Spleen (tissue), 11 donors: ENCODE results near the gene PTGES. TPM values are rescaled to one million over a fixed set of nuclear protein-coding genes. Genes with fewer than 3 reads are reported as not detected.

Experiments
- DNase-seq: peaks from one replicate; pipeline ENCODE4 v3.0.0-alpha.2; 2020
- H3K27ac ChIP-seq, 8 donors: fragments of 200-600 bp; sonication (generic) in 7 of 8; 1 replicate in 4 of 8; 2 replicates in 4 of 8; pipeline versions ENCODE4 v1.5.0 to v1.8.0; 2016 to 2021; ENCODE audit warnings: inconsistent platforms in 4 of 8, mild to moderate bottlenecking in 4 of 8, moderate library complexity in 1 of 8
- H3K27me3 ChIP-seq, 7 donors: fragments of 200-600 bp; sonication (generic) in 6 of 7; replicated peaks in 1 of 7; 1 replicate in 4 of 7; 2 replicates in 3 of 7; pipeline versions ENCODE4 v1.5.0 to v1.8.0; 2016 to 2021; ENCODE audit warnings: inconsistent platforms in 3 of 7, mild to moderate bottlenecking in 1 of 7
- H3K36me3 ChIP-seq, 6 donors: fragments of 200-600 bp; sonication (generic) in 5 of 6; 1 replicate in 4 of 6; 2 replicates in 2 of 6; pipeline versions ENCODE4 v1.5.0 to v1.8.0; 2016 to 2021; ENCODE audit warnings: inconsistent platforms in 2 of 6
- H3K4me1 ChIP-seq, 6 donors: fragments of 200-600 bp; sonication (generic) in 5 of 6; 1 replicate in 3 of 6; 2 replicates in 3 of 6; pipeline versions ENCODE4 v1.5.0 to v1.8.0; 2016 to 2021; ENCODE audit warnings: inconsistent platforms in 3 of 6
- H3K4me3 ChIP-seq, 8 donors: fragments of 200-600 bp; sonication (generic) in 7 of 8; 1 replicate in 4 of 8; 2 replicates in 4 of 8; pipeline versions ENCODE4 v1.5.0 to v1.8.0; 2016 to 2021; ENCODE audit warnings: inconsistent platforms in 4 of 8, mild to moderate bottlenecking in 4 of 8, moderate library complexity in 2 of 8
- H3K9me3 ChIP-seq, 8 donors: fragments of 200-600 bp; sonication (generic) in 7 of 8; 1 replicate in 4 of 8; 2 replicates in 4 of 8; pipeline versions ENCODE4 v1.5.0 to v1.8.0; 2016 to 2021; ENCODE audit warnings: inconsistent platforms in 4 of 8
- CTCF ChIP-seq, 11 experiments: fragments of 200-600 bp in 7 of 11; fragments of 450-650 bp in 4 of 11; sonication (generic) in 4 of 11; IDR thresholded peaks in 8 of 11; conservative IDR thresholded peaks in 3 of 11; 1 replicate in 7 of 11; 2 replicates in 4 of 11; pipeline versions ENCODE4 v1.4.0 to v1.8.0; 2016 to 2021; ENCODE audit warnings: antibody characterized with exemption in 11 of 11, inconsistent platforms in 4 of 11, mild to moderate bottlenecking in 1 of 11
- POLR2A ChIP-seq, 3 donors: fragments of 450-650 bp; IDR thresholded peaks; one replicate each; pipeline ENCODE4 v1.5.1; 2017; ENCODE audit warnings: antibody characterized with exemption in 3 of 3, mild to moderate bottlenecking in 1 of 3
- POLR2AphosphoS5 ChIP-seq, 3 donors: sonication (generic); formaldehyde crosslinking; IDR thresholded peaks; one replicate each; pipeline ENCODE4 v1.5.1; 2017; ENCODE audit warnings: antibody characterized with exemption in 3 of 3
- WGBS, 5 donors: extraction: QIAGEN DNeasy Blood & Tissue Kit in 3 of 5; methylation state at CpG; one replicate each; pipeline versions ENCODE4 v1.1.5 to v1.1.7; 2013 to 2018; 5-methylcytosine and 5-hydroxymethylcytosine counted together
- intact Hi-C: fragments of 100-400 bp; cut with DNase I; formaldehyde crosslinking; loops from one replicate; pipeline ENCODE4 v1.15.0; 2023; ENCODE audit warnings: low total_unique reads
- polyA plus RNA-seq, 3 donors: library from polyadenylated mRNA; stranded (reverse); fragments of 200-250 nt; gene quantifications; one replicate each; pipeline ENCODE4 v1.2.1, GENCODE V29; 2013
- total RNA-seq, 7 donors: library from RNA; depleted of rRNA in 3 of 7; stranded (reverse); fragments of >200 nt in 3 of 7; fragmentation: NEBNext Ultra II Directional in 4 of 7; extraction: Animal tissue kit (Norgen Biotek cat#: 25700) in 4 of 7; gene quantifications; one replicate each; pipeline versions ENCODE4 v1.1.0 to v1.2.1, GENCODE V29; 2016 to 2021
- donor health status: healthy with polysubstance abuse.
- donor health status: DM: no; HTN: no; CAD: no; lungs with moderate emphysema.
- donor health status: DM: no; HTN: no; CAD: no.
- donor health status: Bipolar disorder and iron deficiency.
- donor health status: healthy.
- donor health status: DM: no; HTN: no; CAD: no.
- donor health status: DM: yes; HTN: yes; CAD: no.

The PTGES gene
- total and polyA plus RNA-seq, 10 donors: 1.4 to 7.2 (median 2.8) TPM

DNA sequence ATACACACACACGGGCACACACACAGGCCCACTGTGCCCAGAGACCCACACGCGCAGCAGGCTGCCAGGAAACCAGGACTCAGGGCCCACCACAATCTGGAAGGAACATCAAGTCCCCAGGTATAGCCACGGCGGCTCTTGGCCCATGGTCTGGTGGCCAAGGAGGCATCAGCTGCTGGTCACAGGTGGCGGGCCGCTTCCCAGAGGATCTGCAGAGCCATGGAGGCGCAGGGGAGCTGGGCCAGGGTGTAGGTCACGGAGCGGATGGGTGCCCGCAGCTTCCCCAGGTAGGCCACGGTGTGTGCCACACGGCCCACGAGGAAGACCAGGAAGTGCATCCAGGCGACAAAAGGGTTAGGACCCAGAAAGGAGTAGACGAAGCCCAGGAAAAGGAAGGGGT lies 13.4 kb downstream of the PTGES start:
- TF ChIP-seq POLR2AphosphoS5 (IDR thresholded peaks at IDR 0.05) (no peak), POLR2A (IDR thresholded peaks at IDR 0.05) (no peak), CTCF (IDR thresholded peaks at IDR 0.05 in 8 of 11, conservative IDR thresholded peaks at IDR 0.05 in 3 of 11) (no peak)
- Histone ChIP-seq H3K36me3 (no peaks in the 10 kb centered on the region), H3K4me1 (peaks cover 0 to 18% (median 12%) of the 10 kb centered on the region in 6 donors), H3K9me3 (no peaks in the 10 kb centered on the region), H3K27me3 (peaks cover 0 to 22% (median 0%) of the 10 kb centered on the region in 7 donors), H3K4me3 (no peak overlapping the region), H3K27ac (no peak overlapping the region)
- DNase-seq: no peak
- WGBS, 5 donors: 89 to 98% (median 95%) methylated on average over 14 to 16 of the region's 16 CpGs
- intact Hi-C loops: loop anchor here (2.0 kb wide), 1 partner anchor 43 kb away; no protein-coding TSS in a partner anchor

GRCh38 chr9:129737479-129738274 lies 15.2 kb downstream of the PTGES start:
- Histone ChIP-seq H3K4me3 (peak overlapping the region; percentile 44 to 78 (median 56)), H3K4me1 (peaks cover 0 to 18% (median 12%) of the 10 kb centered on the region in 6 donors), H3K27me3 (peaks cover 0 to 22% (median 0%) of the 10 kb centered on the region in 7 donors), H3K36me3 (no peaks in the 10 kb centered on the region), H3K9me3 (no peaks in the 10 kb centered on the region), H3K27ac (peak overlapping the region in 7 of 8 donors; percentile 61 to 84 (median 74))
- peak; percentile 84 to 99 (median 97) for TF ChIP-seq CTCF (IDR thresholded peaks at IDR 0.05 in 8 of 11, conservative IDR thresholded peaks at IDR 0.05 in 3 of 11)
- no peak for TF ChIP-seq POLR2A (IDR thresholded peaks at IDR 0.05)
- TF ChIP-seq POLR2AphosphoS5 (IDR thresholded peaks at IDR 0.05): peak; percentile 34 to 66 (median 52)
- intact Hi-C loops: loop anchor here (2.0 kb wide), 1 partner anchor 45 kb away; no protein-coding TSS in a partner anchor
- DNase-seq: peak; percentile 94
- 3 to 6% (median 5%) methylated on average over 17 to 48 of the region's 48 CpGs for WGBS, 5 donors

DNA sequence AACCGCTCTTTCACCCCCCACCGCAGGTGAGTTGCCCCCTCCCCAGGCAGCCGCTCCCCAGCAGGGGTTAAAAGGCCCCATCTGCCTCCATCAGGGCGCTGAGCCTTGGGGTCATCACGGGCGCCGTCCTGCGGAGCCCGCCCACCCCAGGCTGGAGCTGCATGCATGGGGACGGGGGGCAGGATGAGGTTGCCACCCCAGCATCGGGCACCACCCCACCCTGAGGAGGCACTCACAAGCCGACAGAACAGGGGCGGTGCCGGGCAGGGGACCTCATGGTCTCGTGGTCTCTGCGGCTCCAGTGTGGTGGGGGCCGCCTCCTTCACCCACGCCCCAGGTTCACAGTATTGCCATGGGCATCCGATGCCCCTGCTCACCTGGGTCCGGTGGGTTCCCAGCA lies 16.5 kb downstream of the PTGES start:
- H3K4me3 ChIP-seq: no peak overlapping the region
- H3K36me3 ChIP-seq: no peaks in the 10 kb centered on the region
- peaks cover 0 to 18% (median 12%) of the 10 kb centered on the region in 6 donors for H3K4me1 ChIP-seq
- H3K27ac ChIP-seq: no peak overlapping the region
- H3K27me3 ChIP-seq: peaks cover 0 to 32% (median 0%) of the 10 kb centered on the region in 7 donors
- WGBS, 5 donors: 59 to 71% (median 64%) methylated on average over 15 to 20 of the region's 20 CpGs
- intact Hi-C loops: no loop called here
- H3K9me3 ChIP-seq: no peaks in the 10 kb centered on the region
- DNase-seq: no peak
- TF ChIP-seq CTCF (IDR thresholded peaks at IDR 0.05 in 8 of 11, conservative IDR thresholded peaks at IDR 0.05 in 3 of 11) (no peak), POLR2AphosphoS5 (IDR thresholded peaks at IDR 0.05) (no peak), POLR2A (IDR thresholded peaks at IDR 0.05) (no peak)

DNA sequence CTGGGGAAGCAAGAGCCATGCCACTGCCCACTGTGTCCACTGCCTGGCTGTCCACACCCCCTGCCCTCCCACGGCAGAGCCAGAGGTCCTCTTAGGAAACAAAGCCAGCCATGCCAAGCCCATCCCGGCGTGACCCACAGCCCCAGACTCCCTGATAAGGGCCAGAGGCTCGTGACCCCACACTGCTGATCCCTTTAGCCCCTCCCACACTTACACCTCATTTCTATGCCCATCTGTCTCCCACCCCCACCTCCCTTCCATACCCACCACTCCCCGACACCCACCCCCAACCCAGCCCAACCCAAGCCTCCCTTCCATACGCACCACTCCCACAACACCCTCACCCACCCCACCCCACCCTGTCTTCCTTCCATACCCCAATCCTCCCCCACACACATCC lies 17.3 kb downstream of the PTGES start:
- H3K27ac ChIP-seq: no peak overlapping the region
- whole genome bisulfite sequencing, 5 donors: 64 to 79% (median 71%) methylated on average over 6 of the region's 6 CpGs
- intact Hi-C loops: no loop called here

More for the DNA sequence above, 17.3 kb downstream of the PTGES start:
- DNase-seq: no peak
- Histone ChIP-seq H3K4me3 (no peak overlapping the region), H3K27me3 (peaks cover 0 to 37% (median 0%) of the 10 kb centered on the region in 7 donors), H3K9me3 (no peaks in the 10 kb centered on the region), H3K4me1 (peaks cover 0 to 18% (median 12%) of the 10 kb centered on the region in 6 donors), H3K36me3 (no peaks in the 10 kb centered on the region)
- TF ChIP-seq POLR2A (IDR thresholded peaks at IDR 0.05): no peak
- no peak for TF ChIP-seq POLR2AphosphoS5 (IDR thresholded peaks at IDR 0.05)
- TF ChIP-seq CTCF (IDR thresholded peaks at IDR 0.05 in 8 of 11, conservative IDR thresholded peaks at IDR 0.05 in 3 of 11): no peak
